Ecto neural progenitor cell (in vitro differentiated cells): Measurements from ENCODE around the gene CHML.

Experiments
- DNase-seq: peaks from one replicate; pipeline ENCODE4 v3.0.0-alpha.2; 2018; ENCODE audit warnings: low spot score

CHML gene

DNA sequence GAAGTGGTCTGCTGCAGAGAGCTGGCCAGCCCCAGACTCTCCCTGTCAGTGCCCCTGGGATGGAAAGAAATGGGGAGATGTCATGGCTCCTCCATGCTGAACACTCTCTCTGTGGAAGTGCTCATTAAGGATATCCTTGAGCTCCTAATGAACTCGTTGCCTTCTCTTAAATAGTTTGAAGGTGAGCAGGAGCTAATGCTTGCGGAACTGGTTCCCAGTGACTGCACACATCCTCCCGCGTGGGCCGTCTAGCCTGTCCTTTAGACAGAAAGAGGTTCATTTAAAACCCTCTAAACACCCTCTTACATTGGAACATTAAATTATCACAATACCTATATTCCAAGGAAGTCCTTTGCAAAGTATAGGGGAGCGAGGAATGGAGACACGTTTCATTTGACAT is 6.0 kb upstream of the CHML start:
- no peak for DNase-seq

DNA sequence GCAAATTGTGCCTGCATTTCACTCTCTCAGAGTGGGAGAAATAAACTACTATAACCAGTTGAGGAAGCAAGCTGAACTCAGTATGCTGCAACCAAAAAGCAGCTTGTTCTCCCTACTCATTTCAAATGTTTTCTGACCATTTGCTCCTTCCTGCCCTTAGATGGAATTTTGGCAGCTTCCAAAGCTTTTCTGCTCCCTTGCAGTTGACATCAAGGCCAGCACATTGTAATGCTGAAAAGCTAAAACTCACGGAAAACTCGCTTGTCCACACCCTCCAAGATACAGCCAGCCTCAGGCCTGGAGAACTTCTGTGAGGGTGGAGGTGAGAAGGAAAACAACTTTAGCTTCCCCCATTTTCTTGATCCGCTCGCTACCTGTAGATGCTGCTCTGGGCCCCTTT is 5.0 kb upstream of the CHML start:
- no peak for DNase-seq

DNA sequence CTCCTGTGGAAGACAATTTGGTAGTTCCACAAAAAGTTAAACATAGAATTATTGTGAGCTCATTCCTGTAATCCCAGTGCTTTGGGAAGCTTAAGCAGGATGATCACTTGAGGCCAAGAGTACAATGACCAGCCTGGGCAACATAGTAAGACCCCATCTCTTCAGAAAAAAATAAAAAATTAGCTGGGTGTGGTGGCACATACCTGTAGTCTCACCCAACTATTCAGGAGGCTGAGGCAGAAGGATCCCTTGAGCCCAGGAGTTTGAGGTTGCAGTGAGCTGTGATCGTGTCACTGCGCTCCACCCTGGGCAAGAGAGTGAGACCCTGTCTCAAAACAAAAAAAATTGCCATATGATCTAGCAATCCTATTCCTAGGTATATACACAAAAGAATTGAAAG is 4.1 kb upstream of the CHML start:
- no peak for DNase-seq

DNA sequence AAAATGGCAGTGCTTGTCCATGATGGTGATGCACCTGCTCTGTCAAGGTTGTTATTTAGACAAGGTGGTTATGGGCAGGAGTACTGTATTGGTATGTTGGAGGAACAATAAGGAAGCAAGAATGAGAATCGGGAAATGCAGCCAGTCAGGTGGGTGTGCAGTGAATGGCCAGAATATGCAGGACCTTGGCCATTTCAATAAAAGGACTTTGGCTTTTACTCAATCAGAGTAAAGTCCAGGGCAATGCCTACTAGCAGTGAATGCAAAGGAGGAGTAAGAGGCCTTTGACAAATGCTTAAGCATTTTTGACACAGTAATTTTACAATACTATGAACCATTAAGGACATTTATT is 2.4 kb upstream of the CHML start:
- no peak for DNase-seq

DNA sequence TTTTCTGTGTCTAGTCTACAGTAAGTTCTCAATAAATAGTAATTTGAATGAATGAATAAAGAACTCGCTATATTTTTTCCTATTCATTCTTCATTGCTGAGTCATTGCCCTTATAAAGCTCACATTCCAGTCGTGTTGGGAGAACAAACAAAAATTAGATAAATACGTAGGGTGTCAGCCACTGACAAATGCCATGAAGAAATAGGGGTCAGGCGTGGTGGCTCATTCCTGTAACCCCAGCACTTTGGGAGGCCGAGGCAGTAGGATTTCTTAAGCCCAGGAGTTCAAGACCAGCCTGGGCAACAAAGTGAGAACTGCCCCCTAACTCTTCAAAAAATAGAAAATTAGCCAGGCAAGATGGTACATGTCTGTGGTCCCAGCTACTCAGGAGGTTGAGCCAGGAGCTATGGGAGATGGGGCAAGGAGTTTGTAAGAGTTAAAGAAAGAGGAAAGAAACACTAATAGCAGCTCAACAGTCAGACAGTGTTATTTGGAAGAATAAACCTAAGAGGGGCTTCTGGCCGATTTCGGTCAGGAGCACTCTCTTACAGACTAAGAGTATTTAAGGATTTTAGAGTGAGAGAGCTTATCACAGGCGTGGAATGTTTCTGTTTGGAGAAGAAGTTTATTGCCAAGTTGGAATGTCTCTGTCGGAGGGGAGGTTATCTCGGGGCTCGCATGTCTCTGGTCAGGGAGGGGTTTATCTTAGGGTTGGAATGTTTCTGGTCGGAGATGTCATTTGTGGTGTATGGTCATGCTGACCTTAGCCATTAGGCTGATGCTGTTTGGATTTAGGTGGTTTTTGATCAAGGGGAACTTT is 1.8 kb upstream of the CHML start:
- DNase-seq, result no peak

DNA sequence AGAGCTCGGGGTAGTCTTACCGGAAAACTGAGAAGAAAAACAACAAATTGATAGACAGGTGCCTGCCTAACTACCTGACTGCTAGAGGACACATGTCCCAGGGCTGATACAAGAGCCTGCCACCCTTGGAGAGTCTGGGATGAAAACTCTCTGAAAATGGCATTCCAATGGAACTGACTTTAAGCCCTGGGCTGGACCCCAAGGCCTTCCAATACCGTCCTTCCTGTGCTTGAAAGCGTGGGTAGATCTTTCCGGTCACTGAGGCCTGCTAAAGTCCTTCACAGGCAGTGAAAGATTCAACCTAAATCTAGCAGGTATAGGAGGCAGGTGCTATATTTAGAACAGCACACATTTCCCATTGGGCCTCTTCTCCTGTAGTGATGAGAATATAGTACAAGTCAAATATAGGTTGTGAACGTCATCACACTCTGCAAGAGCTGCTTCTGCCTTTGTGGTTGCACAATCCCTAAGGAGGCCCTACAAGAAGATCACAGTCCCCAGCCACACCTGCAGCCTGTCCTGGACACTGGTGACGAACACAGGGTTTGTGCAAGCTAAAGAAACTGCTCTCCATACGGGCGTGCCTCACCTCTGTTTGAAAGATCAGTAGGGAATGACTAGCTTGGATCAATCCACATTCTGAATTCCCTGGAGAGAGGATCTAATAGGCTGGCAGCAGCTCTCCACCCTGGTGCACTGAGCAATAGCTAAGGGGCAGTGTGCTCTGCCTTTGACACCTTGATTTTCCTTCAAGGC is 876 bp upstream of the CHML start:
- DNase-seq, result no peak

DNA sequence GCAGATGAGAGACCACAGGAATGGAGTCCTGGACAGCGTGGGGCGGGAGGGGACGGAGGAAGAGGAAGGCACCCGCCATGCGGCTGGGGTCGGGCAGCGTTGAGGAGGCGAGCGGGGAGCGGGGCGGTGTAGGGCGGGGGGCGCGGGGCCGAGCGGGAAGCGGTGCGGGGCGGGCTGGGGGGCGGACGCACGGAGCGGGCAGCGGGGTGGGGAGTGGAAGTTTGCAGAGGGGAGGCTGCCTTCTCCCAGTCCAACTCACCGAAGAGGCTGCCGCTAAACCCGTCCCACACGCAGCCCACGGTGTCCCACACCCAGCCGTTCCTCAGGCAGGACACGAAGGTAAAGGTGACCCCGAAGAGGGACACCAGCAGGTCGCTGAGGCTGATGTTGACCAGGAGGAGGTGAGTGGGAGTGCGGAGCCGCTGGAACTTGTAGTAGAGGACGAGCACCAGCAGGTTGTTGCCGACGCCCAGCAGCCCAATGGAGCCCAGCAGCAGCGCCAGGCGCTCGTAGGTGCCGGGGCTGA is 483 bp downstream of the CHML start:
- DNase-seq, result no peak

DNA sequence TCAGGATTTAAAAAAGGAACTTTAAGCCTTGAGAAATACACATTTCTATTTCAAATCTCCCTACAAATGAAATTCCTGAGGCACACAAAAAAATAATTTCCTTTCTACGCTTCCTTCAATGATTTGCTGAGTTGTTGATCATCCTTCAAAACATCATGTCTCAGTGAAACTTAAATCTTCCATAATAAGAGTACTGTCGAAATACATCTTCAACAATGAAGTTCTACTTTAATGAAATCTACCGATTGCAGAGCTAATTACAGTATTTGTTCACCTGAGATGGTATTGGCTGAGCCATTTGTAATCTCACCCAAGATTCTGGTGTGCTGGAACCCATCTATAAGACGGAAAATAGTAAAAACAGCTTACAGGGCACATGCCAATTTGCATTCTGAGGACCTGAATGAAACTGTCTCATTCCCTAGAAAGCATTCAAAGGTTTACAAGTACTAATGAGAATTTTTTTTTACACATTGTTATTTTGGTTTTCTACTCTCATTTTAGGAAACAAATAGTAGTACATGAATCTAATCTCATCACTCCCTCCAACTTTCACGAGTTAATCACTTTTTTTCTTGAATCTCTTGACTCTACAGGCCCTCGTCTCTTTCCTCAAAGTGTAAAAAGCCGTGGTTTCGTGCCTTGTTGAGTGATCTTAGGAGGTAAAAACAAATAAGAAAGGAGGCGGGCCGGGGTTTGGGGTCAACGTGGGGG is 1.1 kb downstream of the CHML start:
- DNase-seq, result no peak

DNA sequence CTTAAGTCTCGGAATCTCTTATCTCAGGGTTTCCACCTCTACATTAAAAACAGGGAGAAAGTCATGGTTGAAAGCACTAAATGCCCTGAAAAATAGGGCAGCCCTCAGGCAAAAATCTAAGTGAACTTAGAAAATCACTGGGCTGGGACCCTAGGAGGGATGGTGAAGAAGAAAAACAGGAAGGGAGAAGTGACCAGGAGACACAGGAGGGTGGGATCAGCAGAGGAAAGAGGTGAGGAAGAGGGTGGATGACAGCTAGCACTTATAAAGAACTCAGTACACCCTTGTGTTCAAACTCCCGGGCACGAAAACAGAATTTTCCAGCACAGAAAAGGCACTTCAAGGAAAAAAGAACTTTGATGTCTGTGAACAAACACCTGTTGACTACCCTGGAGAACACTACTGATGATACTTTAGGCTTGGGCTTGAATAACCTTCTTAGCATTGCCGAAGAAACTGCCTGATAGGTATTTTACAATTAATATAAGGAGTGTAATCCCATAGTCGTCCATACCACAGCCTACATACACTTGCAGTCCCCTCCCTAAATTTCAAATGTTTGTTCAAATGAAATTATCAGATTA is 2.0 kb downstream of the CHML start:
- DNase-seq, result no peak

DNA sequence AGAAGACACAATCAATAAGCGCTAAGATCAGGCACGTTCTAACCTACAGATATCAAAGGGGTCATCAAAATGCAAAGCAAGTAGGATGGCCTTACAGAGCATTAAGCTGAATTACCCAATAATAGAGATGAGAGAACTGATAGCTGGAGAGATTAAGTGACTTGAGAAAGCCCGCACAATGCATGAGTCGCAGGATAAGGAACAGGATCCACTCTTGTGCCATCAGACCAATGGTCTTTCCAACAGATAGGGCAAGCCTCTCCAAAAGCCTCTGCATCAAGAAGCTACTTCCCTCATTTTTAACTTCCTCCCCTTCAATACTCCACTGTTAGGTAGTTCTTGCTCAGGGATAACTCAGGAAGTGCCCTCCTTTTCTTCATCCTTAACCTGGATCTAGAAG is 2.6 kb downstream of the CHML start:
- no peak for DNase-seq

DNA sequence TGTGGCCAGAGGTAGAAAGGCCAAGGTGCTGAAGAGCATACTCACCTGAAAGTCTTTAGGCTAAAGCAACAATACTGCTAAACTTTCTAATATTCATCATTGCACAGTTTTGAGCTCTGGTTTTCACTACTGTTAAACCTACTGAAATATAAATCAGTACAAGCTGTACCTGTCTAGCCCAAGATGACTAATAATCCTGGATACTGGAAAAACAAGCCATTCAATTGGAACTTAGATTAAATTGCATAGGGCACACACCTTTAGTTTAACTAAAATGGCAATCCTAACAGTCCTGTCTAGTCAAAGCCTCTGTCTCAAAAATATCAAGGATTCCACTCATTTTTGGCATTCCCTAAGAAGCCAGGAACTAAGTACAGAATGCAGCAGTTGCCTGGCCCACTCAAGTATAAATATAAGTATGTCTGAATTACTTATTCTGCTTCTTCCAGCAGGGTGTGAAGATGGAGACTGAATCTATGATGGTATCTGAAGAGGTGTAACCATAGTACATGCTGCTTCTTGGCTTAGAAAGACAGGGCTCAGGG is 3.1 kb downstream of the CHML start:
- DNase-seq, result no peak

DNA sequence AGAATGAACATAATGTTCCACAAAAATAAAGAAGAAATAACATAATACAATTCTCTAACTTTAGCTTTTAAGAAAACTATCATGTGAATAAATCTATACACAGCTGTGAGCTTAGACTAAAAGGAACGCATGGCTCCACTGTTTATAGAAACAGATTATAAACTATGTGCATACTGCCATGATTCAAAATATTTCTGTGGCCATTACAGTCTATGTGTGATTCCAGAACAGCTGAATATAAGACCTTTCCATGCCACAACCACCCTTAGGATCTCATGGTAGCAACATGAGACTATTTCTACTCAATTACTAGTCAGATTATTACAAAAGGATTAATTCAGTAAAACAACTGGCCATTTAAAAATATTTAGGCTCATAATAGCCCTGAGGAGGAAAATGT is 3.9 kb downstream of the CHML start:
- DNase-seq, result no peak

DNA sequence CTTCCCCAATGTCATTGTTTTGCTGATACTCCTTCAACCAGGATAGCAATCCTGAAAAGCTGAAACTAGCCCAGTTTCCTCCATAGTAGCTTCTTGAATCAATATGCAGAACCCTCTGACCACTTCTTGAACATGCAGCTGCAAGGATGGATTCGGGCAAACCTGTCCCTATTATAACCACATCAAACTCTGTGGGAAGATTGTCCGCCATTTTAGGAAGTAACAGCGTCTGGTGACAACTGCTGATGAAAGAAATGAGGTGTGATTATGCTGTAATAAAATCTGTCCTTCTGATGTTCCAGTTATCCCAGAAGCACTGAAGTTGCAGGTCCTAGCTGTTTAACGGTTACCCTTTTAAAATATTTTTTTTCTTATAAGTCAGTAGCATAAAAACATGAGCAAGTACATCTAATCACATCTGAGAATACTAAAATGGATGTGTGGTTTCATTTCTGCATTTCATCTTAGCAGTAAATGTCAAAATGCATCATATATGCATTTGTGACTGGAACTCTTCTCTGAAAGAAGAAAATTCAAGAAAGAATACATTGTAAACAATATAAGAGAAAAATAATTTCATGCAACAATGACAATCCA is 4.5 kb downstream of the CHML start:
- no peak for DNase-seq

DNA sequence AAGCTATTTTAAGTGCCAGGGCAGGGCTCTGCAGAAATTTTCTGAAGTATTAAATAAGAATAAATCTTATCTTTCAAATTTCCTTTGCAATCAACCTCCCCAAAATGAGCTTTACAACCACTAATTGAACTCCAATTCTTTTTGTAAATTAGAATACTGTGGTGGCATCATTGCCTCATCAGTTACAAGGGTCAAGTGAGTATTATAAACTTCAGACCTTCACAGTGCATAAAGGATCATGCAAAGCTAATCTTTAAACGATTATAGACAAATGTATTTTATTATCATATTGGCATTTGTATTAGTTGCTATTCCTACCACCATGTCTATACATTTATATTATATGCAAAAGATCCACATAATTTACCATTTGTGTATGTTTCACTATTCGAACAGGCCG is 7.2 kb downstream of the CHML start:
- no peak for DNase-seq

DNA sequence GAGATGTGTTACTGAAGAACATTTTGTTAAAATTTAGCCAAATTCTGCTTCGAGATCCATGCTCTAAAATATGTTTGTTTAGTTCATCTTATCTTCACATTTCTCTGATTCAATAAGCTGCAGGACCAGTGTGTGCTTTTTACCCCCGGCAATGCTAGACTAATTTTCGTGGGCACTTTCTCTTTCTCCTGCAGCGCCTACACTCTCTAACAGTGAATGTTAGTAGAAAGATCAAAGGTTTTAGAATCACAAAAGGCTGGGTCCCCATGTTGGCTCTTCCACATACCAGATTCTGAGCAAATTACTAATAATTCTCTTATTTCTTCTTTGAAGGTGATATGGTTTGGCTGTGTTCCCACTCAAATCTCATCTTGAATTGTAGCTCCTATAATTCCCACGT is 8.5 kb downstream of the CHML start:
- no peak for DNase-seq

DNA sequence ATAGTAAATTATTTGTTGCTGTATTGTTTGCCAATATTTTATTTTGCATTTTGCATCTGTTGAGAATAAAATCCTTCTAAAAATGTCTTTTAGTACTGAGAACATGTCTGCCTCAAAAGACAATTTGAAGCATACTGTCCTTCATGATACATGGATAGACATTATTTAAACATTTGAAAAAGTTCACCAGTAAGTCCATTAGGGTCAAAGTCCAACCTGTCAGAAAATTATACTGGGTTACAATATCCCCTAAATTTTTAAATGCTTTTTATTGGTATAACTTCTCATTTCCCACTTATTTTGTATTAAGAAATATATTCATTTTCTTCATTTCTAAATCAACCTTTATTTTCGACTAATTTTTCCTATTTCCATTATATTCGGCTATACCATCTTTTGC is 9.3 kb downstream of the CHML start:
- DNase-seq, result no peak

DNA sequence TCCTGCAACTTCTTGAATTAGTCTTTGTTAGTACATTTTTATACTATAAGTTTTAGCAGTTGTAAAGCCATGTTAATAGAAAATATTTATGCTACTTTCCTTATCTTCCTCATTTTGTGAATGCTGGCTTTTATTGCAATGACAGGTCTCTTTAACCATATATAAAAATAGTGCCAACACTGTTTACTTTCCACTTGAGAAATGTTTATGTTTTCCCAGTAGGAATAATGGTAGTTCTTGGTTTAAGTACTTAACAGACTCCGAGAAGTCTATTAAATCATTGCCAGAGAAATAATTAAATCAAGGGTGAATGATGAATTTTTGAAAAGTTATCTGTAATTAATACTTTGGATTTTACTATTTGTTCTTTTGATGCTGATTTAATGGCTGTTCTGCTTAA is 9.7 kb downstream of the CHML start:
- DNase-seq, result no peak

DNA sequence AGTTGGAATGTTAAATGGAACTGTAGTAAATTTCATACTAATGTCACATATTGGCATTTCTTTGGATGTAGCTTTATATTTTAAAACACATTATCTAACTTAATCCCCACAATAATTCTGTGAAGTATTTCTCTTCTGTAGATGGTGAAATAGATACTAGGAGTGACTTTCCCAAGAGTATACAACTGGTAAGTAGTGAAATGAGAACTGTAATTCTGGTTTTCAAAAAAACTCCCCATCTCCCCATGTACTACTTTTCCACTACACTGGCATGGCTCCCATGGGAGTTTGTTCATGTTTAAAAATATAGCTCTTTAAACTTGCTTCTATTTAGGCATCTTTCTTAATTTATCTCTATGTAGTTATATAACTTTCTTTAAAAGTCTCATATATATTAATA is 10.2 kb downstream of the CHML start:
- DNase-seq, result no peak

DNA sequence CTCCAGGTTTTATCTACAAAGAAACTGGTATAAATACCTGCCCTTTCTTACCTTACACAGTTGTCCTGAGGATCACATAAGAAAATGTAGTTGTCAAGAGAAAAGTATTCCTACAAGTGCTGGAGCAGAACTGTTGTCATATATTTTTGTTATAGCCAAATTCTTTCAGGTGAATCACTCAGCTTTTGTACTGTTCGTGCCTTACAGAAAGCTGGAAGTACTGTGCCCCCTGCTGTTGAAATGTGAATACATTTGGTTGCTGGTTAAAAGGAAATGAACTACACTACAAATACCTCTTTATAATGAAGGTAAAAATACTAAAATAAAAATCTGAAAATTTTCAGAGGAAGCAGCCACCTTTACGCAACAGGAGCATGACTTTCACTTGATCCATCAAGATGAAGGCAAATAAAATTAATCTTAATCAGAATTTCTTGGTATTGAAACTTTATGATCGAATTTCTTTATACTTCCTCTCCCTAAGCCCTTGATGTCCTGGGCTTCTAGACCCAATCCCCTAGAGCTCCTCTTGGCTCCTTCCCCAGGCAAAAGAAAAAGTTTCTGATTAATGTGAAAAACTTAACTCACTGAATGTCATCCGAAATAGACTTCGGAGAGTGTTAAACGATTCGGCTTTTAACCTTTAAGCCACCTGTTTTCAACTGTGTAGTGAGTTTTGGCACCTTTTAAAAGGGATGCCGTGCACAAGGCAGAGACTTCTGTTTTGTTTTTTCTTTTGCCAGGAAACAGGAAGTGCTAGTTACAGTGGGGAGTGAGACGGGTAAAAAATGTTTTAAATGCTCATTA is 12.5 kb downstream of the CHML start:
- DNase-seq, result no peak

DNA sequence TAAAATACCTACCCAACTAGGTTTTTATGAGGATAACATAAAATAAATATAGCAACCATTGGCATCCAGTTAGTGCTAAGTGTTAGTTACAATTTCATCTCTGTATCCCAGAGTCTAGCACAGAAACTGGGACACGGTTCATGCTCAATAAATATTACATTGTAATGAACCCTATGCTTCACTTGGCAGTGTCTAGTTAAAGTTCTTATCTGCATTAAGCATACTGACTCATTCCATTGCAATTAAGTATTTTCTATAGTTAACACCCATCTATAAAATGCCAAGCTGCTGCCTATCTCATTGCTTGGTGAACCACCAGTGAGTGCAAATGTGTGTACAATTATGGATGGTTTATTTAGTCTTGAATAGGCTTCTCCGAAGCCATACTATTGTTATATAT is 15.2 kb downstream of the CHML start:
- DNase-seq, result no peak

DNA sequence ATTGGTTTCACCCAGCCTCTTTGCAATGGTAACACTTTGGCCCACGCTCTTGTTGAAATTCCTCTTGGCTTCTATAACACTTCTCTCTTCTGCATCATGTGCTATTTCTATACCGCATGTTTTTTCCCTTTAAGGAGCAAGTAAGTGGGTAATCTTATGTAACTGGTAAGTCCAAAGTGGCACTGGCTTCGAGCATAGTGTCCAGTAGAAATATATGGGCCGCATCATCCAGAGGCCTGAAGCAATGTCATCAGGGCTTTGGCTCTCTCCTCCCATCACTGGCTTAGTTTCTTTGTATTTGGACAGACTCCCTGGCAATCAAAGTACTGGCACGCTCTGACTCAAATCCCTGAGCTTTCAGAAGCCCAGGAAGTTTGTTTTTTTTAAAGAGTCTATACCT is 17.5 kb downstream of the CHML start:
- no peak for DNase-seq
